K562 (cell line): Measurements from ENCODE around the gene ALS2CL. TPM values are rescaled to one million over a fixed set of nuclear protein-coding genes. Genes with fewer than 3 reads are reported as not detected.

Experiments
- FOS ChIP-seq: IDR thresholded peaks from 3 replicates; pipeline ENCODE4 v1.6.1; 2011; ENCODE audit not compliant: insufficient read length; ENCODE audit errors: extremely low read depth
- GTF3C2 ChIP-seq: IDR thresholded peaks from 3 replicates; pipeline ENCODE4 v1.6.1; 2011; ENCODE audit warnings: borderline replicate concordance, mild to moderate bottlenecking, moderate library complexity; ENCODE audit not compliant: insufficient read length; ENCODE audit errors: extremely low read depth
- HNRNPUL1 ChIP-seq: fragments of 200-400 bp; formaldehyde crosslinking; IDR thresholded peaks from 2 replicates; pipeline ENCODE4 v1.6.1; 2017; ENCODE audit warnings: low read length
- JUND ChIP-seq, 2 experiments: IDR thresholded peaks; 2 replicates in 1 of 2; 3 replicates in 1 of 2; pipeline ENCODE4 v1.6.1; 2011; ENCODE audit warnings: borderline replicate concordance in 2 of 2, low read depth in 2 of 2, low read length in 2 of 2, improper control_type of control experiment in 1 of 2, missing biosample characterization in 1 of 2, missing genetic modification characterization in 1 of 2, missing genetic modification reagents in 1 of 2
- MLX ChIP-seq, 2 experiments: fragments of 450-650 bp in 1 of 2; sonication (generic) in 1 of 2; formaldehyde crosslinking; conservative IDR thresholded peaks; 2 replicates each; pipeline versions ENCODE4 v1.4.0 to v1.8.1; 2020 to 2022; ENCODE audit warnings: mild to moderate bottlenecking in 1 of 2, missing genetic modification reagents in 1 of 2
- SMAD1 ChIP-seq: fragments of 150-350 bp; IDR thresholded peaks from 2 replicates; pipeline ENCODE4 v1.6.1; 2014; ENCODE audit warnings: low read length, low read depth; ENCODE audit not compliant: partially characterized antibody
- SNRNP70 ChIP-seq: fragments of 200-400 bp; formaldehyde crosslinking; optimal IDR thresholded peaks from 2 replicates; pipeline ENCODE3; 2017; ENCODE audit warnings: low read depth, low read length
- ZNF239 ChIP-seq: fragments of 250-450 bp; sonication (Bioruptor Pico); IDR thresholded peaks from 2 replicates; pipeline ENCODE4 v1.4.0; 2020; ENCODE audit warnings: mild to moderate bottlenecking
- polyA plus RNA-seq, 8 experiments: library from polyadenylated mRNA; depleted of rRNA in 4 of 8; stranded (reverse) in 5 of 8; unstranded in 3 of 8; fragments of >200 nt; fragmentation: Nextera tagmentation in 2 of 8; fragmentation: Illumina TruSeq in 1 of 8; extraction: Ambion mirVana in 2 of 8; extraction: Trizol in 1 of 8; gene quantifications; 2 replicates each; pipeline versions ENCODE4 v1.2.1 to v1.2.3, GENCODE V29; 2011 to 2014; ENCODE audit warnings: inconsistent platforms in 1 of 8, missing spikeins in 1 of 8
- total RNA-seq, 7 experiments: library from RNA; depleted of rRNA in 6 of 7; stranded (reverse); fragments of >200 nt in 6 of 7; fragmentation: Illumina TruSeq in 2 of 7; extraction: Trizol in 2 of 7; gene quantifications; 2 replicates each; pipeline versions ENCODE4 v1.2.1 to v1.2.3, GENCODE V29; 2011 to 2021; ENCODE audit warnings: low replicate concordance in 1 of 7
- TF ChIP-seq, protein P1 (sequence below): sonication (generic); formaldehyde crosslinking; IDR thresholded peaks from 2 replicates; pipeline ENCODE4 v1.8.1; 2023; ENCODE audit warnings: mild to moderate bottlenecking, missing genetic modification reagents

The ALS2CL gene
- total and polyA plus RNA-seq, 9 of the 15 experiments (the other 6 are each of a cell fraction or from before 2014, with no cell fraction given): 0.03 to 0.13 (median 0.05) TPM; not detected in 3

- TF ChIP-seq GTF3C2 (no peak), SMAD1 (no peak), MLX (CRISPR knock-in tag; conservative IDR thresholded peaks at IDR 0.05) (no peak), FOS (no peak), ZNF239 (CRISPR knock-in tag) (no peak), HNRNPUL1 (no peak), SNRNP70 (no peak), JUND (IDR thresholded peaks at IDR 0.05; ENCODE audit: borderline replicate concordance, low read depth, low read length) (no peak), JUND (tag; IDR thresholded peaks at IDR 0.05; ENCODE audit: borderline replicate concordance, low read depth, low read length) (no peak)
- TF ChIP-seq, protein P1, sequence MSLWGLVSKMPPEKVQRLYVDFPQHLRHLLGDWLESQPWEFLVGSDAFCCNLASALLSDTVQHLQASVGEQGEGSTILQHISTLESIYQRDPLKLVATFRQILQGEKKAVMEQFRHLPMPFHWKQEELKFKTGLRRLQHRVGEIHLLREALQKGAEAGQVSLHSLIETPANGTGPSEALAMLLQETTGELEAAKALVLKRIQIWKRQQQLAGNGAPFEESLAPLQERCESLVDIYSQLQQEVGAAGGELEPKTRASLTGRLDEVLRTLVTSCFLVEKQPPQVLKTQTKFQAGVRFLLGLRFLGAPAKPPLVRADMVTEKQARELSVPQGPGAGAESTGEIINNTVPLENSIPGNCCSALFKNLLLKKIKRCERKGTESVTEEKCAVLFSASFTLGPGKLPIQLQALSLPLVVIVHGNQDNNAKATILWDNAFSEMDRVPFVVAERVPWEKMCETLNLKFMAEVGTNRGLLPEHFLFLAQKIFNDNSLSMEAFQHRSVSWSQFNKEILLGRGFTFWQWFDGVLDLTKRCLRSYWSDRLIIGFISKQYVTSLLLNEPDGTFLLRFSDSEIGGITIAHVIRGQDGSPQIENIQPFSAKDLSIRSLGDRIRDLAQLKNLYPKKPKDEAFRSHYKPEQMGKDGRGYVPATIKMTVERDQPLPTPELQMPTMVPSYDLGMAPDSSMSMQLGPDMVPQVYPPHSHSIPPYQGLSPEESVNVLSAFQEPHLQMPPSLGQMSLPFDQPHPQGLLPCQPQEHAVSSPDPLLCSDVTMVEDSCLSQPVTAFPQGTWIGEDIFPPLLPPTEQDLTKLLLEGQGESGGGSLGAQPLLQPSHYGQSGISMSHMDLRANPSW (CRISPR knock-in tag): no peak
Observed at GRCh38 chr3:46679681-46680080, 13.8 kb downstream of the ALS2CL start (continued).
